Retinal pigment epithelial cell (primary cell): ENCODE measurements around the gene LRRC70.

ENCODE experiments used
- DNase-seq: peaks from one replicate; pipeline ENCODE4 v3.0.0-alpha.2; 2010; ENCODE audit warnings: low read depth
- H3K4me3 ChIP-seq: 2 replicates; pipeline ENCODE4 v1.5.1; 2011; ENCODE audit warnings: mild to moderate bottlenecking, low read length, control low read depth, moderate library complexity
- TF ChIP-seq, protein P1 (sequence below): conservative IDR thresholded peaks from 2 replicates; pipeline ENCODE4 v1.5.1; 2011; ENCODE audit warnings: low read depth, low read length, control low read depth, inconsistent platforms

LRRC70 gene

DNA sequence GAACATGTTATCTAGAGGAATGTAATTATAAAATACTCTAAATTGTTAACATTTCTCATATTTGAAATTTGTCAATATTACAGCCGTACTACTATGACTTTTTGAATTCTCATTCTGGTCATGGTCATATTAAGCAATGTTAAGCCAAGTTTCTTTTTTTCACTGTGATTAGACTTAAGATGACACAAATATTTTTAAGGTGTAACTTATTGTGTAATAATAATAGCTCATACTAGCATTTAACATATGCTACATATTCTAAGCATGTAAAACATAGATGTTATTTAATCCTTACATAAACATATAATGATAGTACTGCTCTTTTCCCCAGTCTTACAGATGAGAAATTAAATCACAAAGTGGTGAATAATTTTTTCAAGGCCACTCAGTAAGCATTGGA is 35.9 kb upstream of the LRRC70 start:
- H3K4me3 ChIP-seq = no peak overlapping the region

DNA sequence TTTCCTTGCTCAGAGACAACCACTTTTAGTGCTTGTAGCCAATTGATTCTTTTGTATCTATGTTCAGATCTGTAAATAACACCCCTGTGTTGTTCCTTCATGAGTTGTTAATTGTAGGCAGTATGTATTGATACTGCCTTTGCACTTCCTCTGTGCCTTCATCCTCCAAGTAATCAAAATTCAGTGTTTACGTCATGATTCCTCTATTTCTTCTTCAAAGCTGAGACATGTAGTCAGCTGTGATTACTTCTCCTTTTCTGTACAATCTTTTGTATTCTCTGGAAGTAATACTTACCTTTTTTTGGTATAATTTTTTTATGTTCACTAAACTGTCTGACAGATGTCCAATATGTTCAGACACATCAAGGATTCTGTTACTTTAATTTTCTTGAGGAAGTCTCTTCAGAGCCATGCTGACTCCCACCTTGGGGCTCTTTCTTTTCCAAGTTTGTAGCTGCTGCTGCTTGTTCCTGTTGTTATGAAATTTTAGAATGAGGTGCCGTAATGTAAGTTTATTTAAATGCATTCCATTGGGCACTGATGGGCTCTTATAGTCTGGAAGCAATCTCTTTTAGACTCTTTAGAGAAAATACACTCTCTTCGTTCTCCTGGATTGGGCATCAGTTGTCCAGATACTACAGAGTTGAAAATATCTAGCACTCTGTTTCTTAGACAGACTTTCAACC is 30.5 kb upstream of the LRRC70 start:
- TF ChIP-seq, protein P1, sequence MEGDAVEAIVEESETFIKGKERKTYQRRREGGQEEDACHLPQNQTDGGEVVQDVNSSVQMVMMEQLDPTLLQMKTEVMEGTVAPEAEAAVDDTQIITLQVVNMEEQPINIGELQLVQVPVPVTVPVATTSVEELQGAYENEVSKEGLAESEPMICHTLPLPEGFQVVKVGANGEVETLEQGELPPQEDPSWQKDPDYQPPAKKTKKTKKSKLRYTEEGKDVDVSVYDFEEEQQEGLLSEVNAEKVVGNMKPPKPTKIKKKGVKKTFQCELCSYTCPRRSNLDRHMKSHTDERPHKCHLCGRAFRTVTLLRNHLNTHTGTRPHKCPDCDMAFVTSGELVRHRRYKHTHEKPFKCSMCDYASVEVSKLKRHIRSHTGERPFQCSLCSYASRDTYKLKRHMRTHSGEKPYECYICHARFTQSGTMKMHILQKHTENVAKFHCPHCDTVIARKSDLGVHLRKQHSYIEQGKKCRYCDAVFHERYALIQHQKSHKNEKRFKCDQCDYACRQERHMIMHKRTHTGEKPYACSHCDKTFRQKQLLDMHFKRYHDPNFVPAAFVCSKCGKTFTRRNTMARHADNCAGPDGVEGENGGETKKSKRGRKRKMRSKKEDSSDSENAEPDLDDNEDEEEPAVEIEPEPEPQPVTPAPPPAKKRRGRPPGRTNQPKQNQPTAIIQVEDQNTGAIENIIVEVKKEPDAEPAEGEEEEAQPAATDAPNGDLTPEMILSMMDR = no peak
- H3K4me3 ChIP-seq = no peak overlapping the region
- no peak for DNase-seq

More for the DNA sequence above, 35.9 kb upstream of the LRRC70 start:
- TF ChIP-seq, protein P1 = no peak
- DNase-seq = no peak

DNA sequence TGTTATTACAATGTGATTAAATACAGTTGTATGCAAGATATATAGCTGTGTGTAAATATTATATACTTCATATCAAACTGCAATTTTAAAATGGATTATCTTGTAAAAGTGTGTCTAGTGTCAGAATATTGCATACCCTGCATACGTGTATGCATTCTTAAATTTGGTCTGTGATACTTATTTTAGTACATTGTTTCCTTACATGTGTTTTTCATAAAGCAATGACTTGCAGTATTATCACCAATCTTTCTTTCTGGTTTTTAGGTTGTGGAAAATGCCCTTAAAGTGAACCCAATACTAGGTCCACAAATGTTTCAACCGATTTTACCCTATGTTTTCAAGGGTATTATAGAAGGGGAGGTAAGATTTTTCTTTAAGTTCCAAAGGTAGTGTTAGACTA is 28.5 kb upstream of the LRRC70 start:
- no peak for DNase-seq
- TF ChIP-seq, protein P1 = no peak
- H3K4me3 ChIP-seq = no peak overlapping the region

DNA sequence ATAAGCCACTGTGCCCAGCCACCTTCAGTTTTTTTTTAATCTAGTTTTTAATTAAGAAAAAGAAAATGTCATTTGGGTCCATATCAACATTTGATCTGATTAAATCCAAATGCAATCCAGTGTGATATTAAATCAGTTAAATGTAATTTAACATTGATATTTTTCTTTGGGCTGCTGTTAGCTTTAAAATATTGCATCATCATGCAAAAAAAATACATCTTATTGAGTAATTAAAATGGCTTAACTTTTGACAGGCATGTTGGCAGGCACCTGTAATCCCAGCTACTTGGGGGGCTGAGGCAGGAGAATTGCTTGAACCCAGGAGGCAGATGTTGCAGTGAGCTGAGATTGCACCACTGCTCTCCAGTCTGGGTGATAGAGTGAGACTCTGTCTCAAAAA is 22.7 kb upstream of the LRRC70 start:
- TF ChIP-seq, protein P1 = no peak
- DNase-seq = no peak
- no peak overlapping the region for H3K4me3 ChIP-seq

DNA sequence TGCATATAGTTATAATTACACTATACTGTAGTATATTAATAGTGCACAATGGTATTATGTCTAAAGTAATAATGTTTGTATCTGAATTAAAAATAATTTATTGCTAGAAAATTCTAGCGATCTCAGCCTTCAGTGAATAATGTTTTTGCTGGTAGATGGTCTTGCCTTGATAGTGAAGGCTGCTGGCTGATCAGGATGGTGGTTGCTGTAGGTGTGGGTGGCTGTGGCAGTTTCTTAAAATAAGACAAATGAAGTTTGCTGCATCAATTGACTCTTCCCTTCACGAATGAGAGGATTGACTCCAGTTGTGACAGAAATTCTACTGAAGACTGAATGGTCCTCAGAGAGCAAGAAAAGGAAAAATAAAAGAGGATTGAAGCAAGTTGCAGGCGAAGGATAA is 19.7 kb upstream of the LRRC70 start:
- TF ChIP-seq, protein P1 = no peak
- no peak for DNase-seq
- no peak overlapping the region for H3K4me3 ChIP-seq

DNA sequence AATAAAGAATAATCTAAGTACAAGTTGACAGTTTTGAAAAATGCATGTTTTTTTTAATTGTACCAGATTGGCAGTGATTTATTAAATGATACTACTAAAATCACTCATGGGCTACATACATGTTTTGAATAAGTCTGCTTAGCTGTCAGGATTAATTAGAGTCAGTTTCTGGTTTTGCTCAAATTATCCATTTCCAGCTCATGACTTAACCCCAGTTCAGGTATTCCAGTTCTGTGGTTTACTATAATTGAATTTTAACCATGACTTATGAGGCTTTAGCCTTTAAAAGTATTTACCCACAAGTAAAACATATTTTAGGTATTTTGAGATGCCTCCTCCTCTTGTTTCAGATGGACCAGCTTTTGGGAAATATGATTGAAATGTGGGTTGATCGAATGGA is 17.8 kb upstream of the LRRC70 start:
- no peak overlapping the region for H3K4me3 ChIP-seq
- DNase-seq = peak; percentile 55
- TF ChIP-seq, protein P1 = no peak

DNA sequence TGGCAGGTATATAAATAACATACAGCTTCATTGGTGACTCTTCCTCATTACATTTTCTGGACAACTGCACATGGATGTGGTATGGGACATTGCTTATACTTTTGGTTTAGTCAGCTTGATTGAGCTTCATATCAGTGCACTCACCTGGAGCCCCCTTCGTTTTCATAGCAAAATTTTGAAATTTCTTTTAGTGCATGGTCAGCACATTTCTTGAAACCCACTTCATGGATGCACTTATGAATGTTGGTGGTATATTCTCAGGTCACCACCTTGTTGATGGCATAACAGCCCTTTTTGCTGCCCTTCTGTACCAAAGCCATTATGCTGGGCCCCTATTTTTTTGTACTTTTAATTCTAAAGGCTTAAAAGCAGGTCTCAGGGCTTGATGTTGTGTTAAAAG is 16.7 kb upstream of the LRRC70 start:
- TF ChIP-seq, protein P1 = no peak
- DNase-seq = no peak
- no peak overlapping the region for H3K4me3 ChIP-seq
